Bone marrow (tissue), 2 donors: ENCODE results near the gene PPL.
"Not testable (repeated sequence)": the region's sequence is repeated elsewhere in the genome, so short reads cannot be mapped to it uniquely, and the experiment has no call there.

ENCODE experiments used
- DNase-seq, 2 donors: peaks; one replicate each; lab custom pipeline; 2025; lab: John Stamatoyannopoulos, UW

The PPL gene

DNA sequence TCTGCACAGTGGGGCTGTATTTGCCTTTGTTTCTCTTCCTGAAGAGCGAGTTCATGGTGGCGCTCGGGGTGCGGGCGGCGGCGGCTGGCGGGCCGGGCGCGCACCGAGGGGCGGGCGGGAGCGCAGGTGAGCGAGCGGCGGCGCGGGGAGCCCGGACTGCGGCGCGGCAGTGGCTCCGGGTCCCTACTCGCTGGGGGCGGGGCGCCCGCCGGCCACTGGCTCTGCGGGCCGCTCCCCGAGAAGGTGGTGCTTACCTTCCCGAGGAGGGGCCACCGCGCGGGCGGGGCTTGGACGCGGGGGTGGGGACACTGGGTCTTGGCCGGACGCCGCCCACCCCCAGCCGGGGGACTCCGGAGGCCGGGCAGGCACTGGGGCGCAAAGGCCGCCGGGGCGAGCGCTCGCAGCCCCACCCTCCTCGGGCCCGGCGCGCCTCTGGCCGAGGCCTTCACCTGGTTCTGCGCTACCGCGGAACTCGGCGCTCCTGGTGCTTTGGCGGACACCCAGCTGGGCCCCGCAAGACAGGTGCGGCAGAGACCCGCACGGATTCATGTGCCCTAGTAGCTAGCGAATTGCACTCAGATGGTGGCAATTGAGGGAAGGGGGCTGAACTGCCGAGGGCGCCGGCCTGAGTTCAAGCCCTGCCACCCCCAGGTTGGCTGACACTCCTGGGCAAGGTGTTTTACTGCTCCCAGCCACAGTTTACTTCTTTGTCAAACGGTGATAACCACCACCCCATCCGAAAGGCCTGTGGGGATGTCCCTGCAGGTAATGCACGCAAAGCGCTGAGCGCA is at the start of gene PPL:
Gene PPL, minus strand, starts transcription at position 158 of the 791 bp plus-strand sequence. Its CDS starts 103 bp downstream, at position 55.
- no peak for DNase-seq

DNA sequence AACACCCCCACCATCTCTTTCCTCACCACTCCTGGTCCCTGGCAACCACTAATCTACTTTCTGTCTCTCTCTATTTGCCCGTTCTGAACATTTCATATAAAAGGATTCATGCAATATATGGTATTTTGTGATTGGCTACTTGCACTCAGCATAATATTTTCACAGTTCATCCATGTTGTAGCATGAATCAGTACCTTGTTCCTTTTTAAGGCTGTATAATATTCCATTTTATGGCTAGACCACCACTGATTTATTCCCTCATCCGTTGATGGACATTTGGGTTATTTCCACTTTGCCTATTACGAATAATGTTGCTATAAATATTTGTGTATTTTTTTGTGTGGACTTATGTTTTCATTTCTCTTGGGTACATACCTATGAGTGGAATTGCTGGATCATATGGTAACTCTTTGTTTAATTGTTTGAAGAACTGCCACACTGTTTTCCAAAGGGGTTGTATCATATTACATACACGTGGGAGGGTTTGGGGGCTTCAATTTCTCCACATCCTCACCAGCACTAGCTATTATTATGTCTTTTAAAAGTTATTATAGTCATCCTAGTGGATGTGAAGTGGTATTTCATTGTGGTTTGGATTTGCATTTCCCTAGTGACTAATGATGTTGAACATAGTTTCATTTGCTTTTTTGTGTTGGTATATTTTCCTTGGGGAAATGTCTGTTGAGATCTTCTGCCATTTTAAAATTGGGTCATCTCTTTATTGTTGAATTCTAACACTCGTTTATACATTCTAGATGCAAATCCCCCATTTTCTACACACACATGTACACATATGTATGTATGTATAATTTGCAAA is 47.4 kb upstream of the PPL start:
- DNase-seq = no peak

- DNase-seq = no peak
These were observed 45.3 kb upstream of the PPL start for GRCh38 chr16:4982056-4982867.

DNA sequence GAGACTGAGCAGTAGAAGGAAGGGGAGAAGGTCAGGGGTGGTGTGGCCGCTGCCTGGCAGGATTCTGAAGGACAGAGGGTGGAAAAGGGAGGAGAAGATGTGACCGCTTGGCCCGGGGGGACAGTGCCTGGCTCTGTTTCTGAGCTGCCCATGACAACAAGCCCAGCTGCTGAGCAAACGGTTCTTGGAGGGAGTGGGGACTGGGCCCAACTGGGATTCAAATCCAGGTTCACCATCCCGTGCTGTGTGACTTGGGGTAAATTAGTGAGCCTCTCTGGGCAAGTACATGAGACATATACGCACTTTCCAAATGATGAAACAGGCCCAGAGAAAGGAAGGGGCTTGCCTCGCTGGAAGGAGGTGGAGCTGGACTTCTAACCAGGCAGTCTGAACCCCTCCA is 44.5 kb upstream of the PPL start:
- no peak for DNase-seq

- DNase-seq = no peak
These were observed 43.7 kb upstream of the PPL start for GRCh38 chr16:4980691-4981090.

GRCh38 chr16:4979736-4980660 is 43.0 kb upstream of the PPL start:
- no peak for DNase-seq

- no peak for DNase-seq
These were observed 42.2 kb upstream of the PPL start for GRCh38 chr16:4979164-4979563.

DNA sequence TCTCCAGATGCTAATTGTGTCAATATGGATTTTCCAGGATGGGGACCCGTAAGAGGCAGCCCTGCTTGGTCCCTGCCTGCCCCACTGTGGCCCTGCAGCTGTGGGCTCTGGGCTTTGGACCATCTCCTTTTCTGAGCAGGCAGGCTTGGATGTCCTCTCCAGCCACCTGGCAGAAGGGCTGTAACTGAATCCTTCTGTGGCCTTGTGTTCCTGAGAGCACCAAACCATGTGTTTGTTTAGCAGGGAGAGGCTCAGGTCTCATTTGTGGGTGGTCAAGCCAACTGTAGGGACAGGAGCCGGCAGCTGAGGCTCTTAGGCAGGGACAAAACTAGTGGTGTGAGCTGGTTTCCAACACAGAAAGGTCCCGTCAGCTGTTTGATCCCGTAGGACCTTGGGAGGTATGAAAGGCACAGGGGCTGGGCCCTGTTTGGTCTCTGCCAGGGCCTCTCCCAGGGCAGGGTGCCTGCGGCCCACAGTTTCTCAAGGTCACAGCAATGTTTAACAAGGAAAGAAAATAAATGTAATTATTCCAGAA is 39.7 kb upstream of the PPL start:
- DNase-seq = no peak

GRCh38 chr16:4976079-4976478 is 39.1 kb upstream of the PPL start:
- DNase-seq = peak in 1 of 2 donors; percentile 67

DNA sequence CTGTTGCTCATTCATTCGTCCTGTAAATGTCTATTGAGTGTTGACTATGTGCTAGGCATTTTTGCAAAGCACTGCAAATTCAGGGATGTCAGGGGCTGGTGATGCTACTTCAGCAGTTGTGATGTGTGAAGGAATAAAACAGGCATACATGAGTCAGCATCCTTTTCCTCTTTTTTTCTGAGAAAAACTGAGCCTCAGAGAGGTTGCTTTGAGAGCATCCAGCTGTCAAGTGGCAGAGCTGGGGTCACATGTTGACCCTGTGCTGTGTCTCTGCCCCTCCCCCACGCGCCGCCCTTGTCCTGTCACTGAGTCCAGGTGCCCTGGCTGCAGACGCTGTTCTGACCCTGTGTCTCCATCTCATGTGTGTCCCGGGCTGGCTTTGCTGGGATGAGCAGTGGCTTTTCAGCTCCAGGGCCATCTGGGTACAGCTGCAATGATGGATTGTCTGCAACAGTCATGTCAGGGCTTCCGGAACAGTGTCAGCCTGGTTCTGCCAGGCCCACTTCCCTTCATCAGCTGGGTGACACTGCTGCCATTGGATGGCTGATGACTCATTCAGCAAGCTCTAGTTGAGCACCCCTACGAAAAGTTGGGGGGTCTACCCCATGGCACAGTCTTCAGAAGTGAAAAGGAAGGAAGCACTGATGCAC is 36.1 kb upstream of the PPL start:
- peak in 1 of 2 donors; percentile 84 for DNase-seq

- DNase-seq = no peak
These were observed 33.1 kb upstream of the PPL start for GRCh38 chr16:4970010-4970409.

GRCh38 chr16:4968879-4969483 is 32.0 kb upstream of the PPL start:
- no peak for DNase-seq

- DNase-seq = not testable (repeated sequence)
These were observed 31.3 kb upstream of the PPL start for GRCh38 chr16:4968278-4968677.

DNA sequence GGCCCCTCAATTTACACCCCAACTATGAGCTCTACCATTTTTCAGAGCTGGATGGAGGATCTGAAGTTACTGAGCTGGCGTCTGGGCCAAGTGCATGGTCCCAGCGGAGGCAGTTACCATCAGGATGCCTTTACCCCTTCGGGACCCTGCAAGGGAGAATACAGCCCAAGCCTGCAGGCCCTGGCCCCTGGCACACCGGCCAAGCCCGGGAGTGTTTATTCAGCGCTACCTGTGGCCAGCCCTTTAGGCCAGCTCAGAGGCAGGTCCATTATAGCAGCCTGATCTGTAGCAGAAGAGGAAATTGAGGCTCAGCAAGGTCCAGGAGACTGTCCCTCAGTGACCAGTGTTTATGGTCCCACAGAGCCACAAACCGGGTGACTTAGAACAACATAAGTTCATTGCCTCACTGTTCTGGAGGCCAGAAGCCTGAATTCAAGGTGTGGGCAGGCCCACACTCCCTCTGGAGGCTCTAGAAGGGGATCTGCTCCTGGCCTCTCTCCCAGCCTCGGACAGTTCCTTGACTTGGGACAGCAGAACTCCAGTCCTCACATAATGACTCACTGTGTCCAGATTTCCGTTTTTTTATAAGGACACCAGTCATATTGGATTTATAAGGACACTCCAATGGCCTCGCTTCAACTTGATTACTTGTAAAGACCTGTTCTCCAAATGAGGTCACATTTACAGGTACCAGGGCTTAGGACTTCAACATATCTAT is 29.9 kb upstream of the PPL start:
- DNase-seq = no peak

GRCh38 chr16:4963527-4963926 is 26.6 kb upstream of the PPL start:
- not testable (repeated sequence) for DNase-seq

GRCh38 chr16:4962716-4963115 is 25.8 kb upstream of the PPL start:
- no peak for DNase-seq

DNA sequence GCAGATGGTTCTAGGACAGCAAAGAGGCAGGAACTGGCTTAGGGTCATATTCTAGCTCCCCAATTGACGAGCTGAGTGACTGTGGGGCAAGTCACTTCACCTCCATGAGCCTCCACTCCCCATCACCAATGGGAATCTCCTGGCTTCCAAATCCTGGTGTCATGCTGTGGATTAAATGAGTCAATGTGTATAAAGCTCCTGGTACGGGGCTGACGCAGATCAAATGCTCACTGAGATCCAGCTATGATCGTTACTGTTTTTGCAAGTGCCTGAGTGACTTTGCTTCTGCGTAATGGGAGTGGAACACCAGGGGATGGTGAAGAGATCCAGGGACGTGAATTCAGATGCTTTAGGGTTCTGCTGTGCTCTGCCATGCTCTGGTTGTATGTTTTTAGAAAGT is 23.6 kb upstream of the PPL start:
- DNase-seq = no peak

GRCh38 chr16:4958510-4959438 is 21.8 kb upstream of the PPL start:
- no peak for DNase-seq
